Measurements from ENCODE around the gene MRPL18.

Gene MRPL18

GRCh38 chr6:159759645-159760044, 30.6 kb upstream of the MRPL18 start:
- ATAC-seq, result no peak
- TF ChIP-seq RARB (CRISPR knock-in tag; IDR thresholded peaks at IDR 0.05) (no peak), ZC3H10 (CRISPR knock-in tag; IDR thresholded peaks at IDR 0.05) (no peak)

GRCh38 chr6:159760602-159761057, 29.6 kb upstream of the MRPL18 start:
- ATAC-seq, result peak; percentile 13
- no peak for TF ChIP-seq POU6F1 (CRISPR knock-in tag; IDR thresholded peaks at IDR 0.05; ENCODE audit: borderline replicate concordance, low read depth)
- TF ChIP-seq CSRNP3 (CRISPR knock-in tag; IDR thresholded peaks at IDR 0.05), result no peak
- no peak for TF ChIP-seq ZNF8 (CRISPR knock-in tag; IDR thresholded peaks at IDR 0.05)
- TF ChIP-seq BACH2 (CRISPR knock-in tag; IDR thresholded peaks at IDR 0.05; ENCODE audit: borderline replicate concordance), result no peak
- TF ChIP-seq ZC3H10 (CRISPR knock-in tag; IDR thresholded peaks at IDR 0.05), result no peak
- TF ChIP-seq OSR1 (CRISPR knock-in tag; IDR thresholded peaks at IDR 0.05), result no peak
- TF ChIP-seq ZFP30 (CRISPR knock-in tag; IDR thresholded peaks at IDR 0.05), result no peak
- no peak for TF ChIP-seq CSDC2 (CRISPR knock-in tag; IDR thresholded peaks at IDR 0.05)
- TF ChIP-seq ZNF70 (CRISPR knock-in tag; IDR thresholded peaks at IDR 0.05), result no peak
- TF ChIP-seq ZFP3 (CRISPR knock-in tag; IDR thresholded peaks at IDR 0.05), result no peak

- no peak for TF ChIP-seq RARB (CRISPR knock-in tag; IDR thresholded peaks at IDR 0.05)
- no peak for TF ChIP-seq GLIS3 (CRISPR knock-in tag; IDR thresholded peaks at IDR 0.05)
- no peak for TF ChIP-seq ISL1 (CRISPR knock-in tag; IDR thresholded peaks at IDR 0.05)
- no peak for TF ChIP-seq ZFP3 (CRISPR knock-in tag; IDR thresholded peaks at IDR 0.05)
- no peak for TF ChIP-seq ZNF8 (CRISPR knock-in tag; IDR thresholded peaks at IDR 0.05)
- no peak for TF ChIP-seq SNAI2 (CRISPR knock-in tag; IDR thresholded peaks at IDR 0.05)
- no peak for TF ChIP-seq BACH2 (CRISPR knock-in tag; IDR thresholded peaks at IDR 0.05; ENCODE audit: borderline replicate concordance)
- TF ChIP-seq OSR1 (CRISPR knock-in tag; IDR thresholded peaks at IDR 0.05), result no peak
- TF ChIP-seq POU6F1 (CRISPR knock-in tag; IDR thresholded peaks at IDR 0.05; ENCODE audit: borderline replicate concordance, low read depth), result no peak
- TF ChIP-seq ARNTL (CRISPR knock-in tag; IDR thresholded peaks at IDR 0.05; ENCODE audit: borderline replicate concordance, low read depth), result no peak
- no peak for TF ChIP-seq TSHZ2 (CRISPR knock-in tag; IDR thresholded peaks at IDR 0.05)
- TF ChIP-seq TOX (CRISPR knock-in tag; IDR thresholded peaks at IDR 0.05; ENCODE audit: borderline replicate concordance), result no peak
- no peak for ATAC-seq
Observed at GRCh38 chr6:159761129-159761872, 29.0 kb upstream of the MRPL18 start.

GRCh38 chr6:159761873-159762680, 28.2 kb upstream of the MRPL18 start, which contains the start of gene ACAT2:
Gene ACAT2, plus strand, starts transcription at chr6:159762045. Its CDS starts 43 bp downstream, at chr6:159762088.
- no peak for TF ChIP-seq ZFP3 (CRISPR knock-in tag; IDR thresholded peaks at IDR 0.05)
- no peak for TF ChIP-seq TCF4 (CRISPR knock-in tag; IDR thresholded peaks at IDR 0.05; ENCODE audit: borderline replicate concordance)
- TF ChIP-seq TSHZ2 (CRISPR knock-in tag; IDR thresholded peaks at IDR 0.05), result no peak; the same call in 1 of the 2 replicates
- 0 out of 2 replicates have a peak, but pooled peaks have one; percentile 33 for TF ChIP-seq GLIS3 (CRISPR knock-in tag; IDR thresholded peaks at IDR 0.05)
- TF ChIP-seq CSRNP3 (CRISPR knock-in tag; IDR thresholded peaks at IDR 0.05), result no peak
- peak; percentile 98 for ATAC-seq

Measured in SK-N-SH treated with all-trans-retinoic acid at 6 μM for 48 hours (cell line).